Peyer's patch (tissue), 4 donors: Measurements from ENCODE around the gene RSPRY1.

ENCODE experiments used
- POLR2A ChIP-seq, 2 donors: fragments of 450-650 bp; IDR thresholded peaks; one replicate each; pipeline ENCODE4 v1.5.1; 2017; ENCODE audit warnings: antibody characterized with exemption in 2 of 2, mild to moderate bottlenecking in 2 of 2, moderate library complexity in 2 of 2
- TF ChIP-seq, protein P1 (sequence below), 6 experiments: fragments of 450-650 bp in 4 of 6; fragments of 200-600 bp in 2 of 6; sonication (generic) in 1 of 6; IDR thresholded peaks; one replicate each; pipeline ENCODE4 v1.5.1; 2017 to 2019; ENCODE audit warnings: antibody characterized with exemption in 6 of 6, mild to moderate bottlenecking in 3 of 6, moderate library complexity in 1 of 6

DNA sequence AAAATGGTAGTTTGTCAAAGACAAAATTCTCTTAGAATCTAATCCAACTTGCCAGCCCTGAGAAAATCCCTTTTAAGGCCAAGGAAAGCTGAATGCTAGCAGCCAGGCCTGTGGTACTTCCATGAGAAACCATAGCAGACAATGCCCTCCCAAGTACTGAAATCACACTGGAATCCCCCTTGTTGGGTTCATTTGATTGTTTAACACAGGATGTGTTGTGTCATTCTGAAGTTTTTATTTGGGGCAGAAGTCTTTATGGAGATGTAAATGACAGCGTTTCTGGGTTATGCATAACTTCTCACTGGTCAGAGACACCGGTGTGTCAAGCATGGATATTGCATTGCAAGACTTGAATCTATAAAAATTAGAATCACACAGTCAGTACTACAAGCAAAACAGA is 53.0 kb downstream of the RSPRY1 start:
- TF ChIP-seq, protein P1, sequence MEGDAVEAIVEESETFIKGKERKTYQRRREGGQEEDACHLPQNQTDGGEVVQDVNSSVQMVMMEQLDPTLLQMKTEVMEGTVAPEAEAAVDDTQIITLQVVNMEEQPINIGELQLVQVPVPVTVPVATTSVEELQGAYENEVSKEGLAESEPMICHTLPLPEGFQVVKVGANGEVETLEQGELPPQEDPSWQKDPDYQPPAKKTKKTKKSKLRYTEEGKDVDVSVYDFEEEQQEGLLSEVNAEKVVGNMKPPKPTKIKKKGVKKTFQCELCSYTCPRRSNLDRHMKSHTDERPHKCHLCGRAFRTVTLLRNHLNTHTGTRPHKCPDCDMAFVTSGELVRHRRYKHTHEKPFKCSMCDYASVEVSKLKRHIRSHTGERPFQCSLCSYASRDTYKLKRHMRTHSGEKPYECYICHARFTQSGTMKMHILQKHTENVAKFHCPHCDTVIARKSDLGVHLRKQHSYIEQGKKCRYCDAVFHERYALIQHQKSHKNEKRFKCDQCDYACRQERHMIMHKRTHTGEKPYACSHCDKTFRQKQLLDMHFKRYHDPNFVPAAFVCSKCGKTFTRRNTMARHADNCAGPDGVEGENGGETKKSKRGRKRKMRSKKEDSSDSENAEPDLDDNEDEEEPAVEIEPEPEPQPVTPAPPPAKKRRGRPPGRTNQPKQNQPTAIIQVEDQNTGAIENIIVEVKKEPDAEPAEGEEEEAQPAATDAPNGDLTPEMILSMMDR (IDR thresholded peaks at IDR 0.05): no peak
- no peak for TF ChIP-seq POLR2A (IDR thresholded peaks at IDR 0.05)
